ENCODE data around the gene PSME2. TPM values are rescaled to one million over a fixed set of nuclear protein-coding genes. Genes with fewer than 3 reads are reported as not detected.

PSME2 gene
- total and polyA plus RNA-seq, 7 donors: 30.1 to 179 (median 76.4) TPM

DNA sequence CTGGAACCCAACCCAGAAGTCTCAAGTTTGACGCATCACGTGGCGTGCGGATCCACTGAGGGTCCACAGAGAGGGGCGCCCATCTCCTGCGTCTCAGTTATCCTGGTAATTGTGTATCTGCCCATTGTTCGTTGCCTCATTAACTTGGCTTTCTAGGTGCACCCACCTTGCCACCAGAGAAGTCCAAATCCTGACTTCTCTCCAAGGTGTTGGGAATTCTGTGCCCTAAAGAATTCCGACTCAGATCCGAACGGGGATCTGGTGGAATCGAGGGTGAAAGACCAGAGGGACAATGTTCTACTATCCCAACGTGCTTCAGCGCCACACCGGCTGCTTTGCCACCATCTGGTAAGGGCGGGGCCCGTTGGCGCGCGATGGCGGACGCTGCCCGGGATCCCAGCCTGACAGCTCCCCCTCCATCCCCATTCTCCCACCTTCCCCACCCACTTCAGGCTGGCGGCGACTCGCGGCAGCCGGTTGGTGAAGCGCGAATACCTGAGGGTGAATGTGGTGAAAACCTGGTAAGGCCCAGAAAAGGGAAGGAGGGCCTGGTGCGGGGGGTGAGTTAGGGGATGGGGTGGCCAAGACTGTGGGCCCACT, 26.0 kb upstream of the PSME2 start:
- Histone ChIP-seq H3K36me3 (ENCODE audit: insufficient read depth in 1 of 2, low read depth in 1 of 2) (peaks cover 0 to 16% of the 10 kb centered on the region in 2 donors), H3K27ac (no peak overlapping the region), H3K4me1 (peaks cover 11% of the 10 kb centered on the region), H3K9me3 (no peaks in the 10 kb centered on the region), H3K4me3 (peak overlapping the region; percentile 40), H3K27me3 (ENCODE audit: insufficient read depth in 3 of 3, low read length in 2 of 3) (peaks cover 0 to 36% (median 0%) of the 10 kb centered on the region in 3 donors)
- WGBS, 3 donors: 20 to 27% (median 23%) methylated on average over 30 of the region's 30 CpGs
- intact Hi-C loops (cut with DNase I): no loop called here
- ATAC-seq (peak; percentile 2 to 37 (median 22)), DNase-seq (peak in 1 of 2 donors; percentile 46)
- TF ChIP-seq, protein P1, sequence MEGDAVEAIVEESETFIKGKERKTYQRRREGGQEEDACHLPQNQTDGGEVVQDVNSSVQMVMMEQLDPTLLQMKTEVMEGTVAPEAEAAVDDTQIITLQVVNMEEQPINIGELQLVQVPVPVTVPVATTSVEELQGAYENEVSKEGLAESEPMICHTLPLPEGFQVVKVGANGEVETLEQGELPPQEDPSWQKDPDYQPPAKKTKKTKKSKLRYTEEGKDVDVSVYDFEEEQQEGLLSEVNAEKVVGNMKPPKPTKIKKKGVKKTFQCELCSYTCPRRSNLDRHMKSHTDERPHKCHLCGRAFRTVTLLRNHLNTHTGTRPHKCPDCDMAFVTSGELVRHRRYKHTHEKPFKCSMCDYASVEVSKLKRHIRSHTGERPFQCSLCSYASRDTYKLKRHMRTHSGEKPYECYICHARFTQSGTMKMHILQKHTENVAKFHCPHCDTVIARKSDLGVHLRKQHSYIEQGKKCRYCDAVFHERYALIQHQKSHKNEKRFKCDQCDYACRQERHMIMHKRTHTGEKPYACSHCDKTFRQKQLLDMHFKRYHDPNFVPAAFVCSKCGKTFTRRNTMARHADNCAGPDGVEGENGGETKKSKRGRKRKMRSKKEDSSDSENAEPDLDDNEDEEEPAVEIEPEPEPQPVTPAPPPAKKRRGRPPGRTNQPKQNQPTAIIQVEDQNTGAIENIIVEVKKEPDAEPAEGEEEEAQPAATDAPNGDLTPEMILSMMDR (IDR thresholded peaks at IDR 0.05): no peak

- Histone ChIP-seq H3K9me3 (no peaks in the 10 kb centered on the region), H3K4me3 (peak within 1 kb of the TSS; percentile 40), H3K36me3 (ENCODE audit: insufficient read depth in 1 of 2, low read depth in 1 of 2) (peaks cover 3 to 16% of the 10 kb centered on the region in 2 donors), H3K27me3 (ENCODE audit: insufficient read depth in 3 of 3, low read length in 2 of 3) (peaks cover 0 to 36% (median 0%) of the 10 kb centered on the region in 3 donors), H3K4me1 (peaks cover 11% of the 10 kb centered on the region), H3K27ac (no peak within 1 kb of the TSS)
- intact Hi-C loops (cut with DNase I): no loop called here
- 7 to 11% (median 11%) methylated on average over 62 to 63 of the region's 63 CpGs for WGBS, 3 donors
- DNase-seq (peak; percentile 57 to 79), ATAC-seq (peak; percentile 37 to 69 (median 65))
- TF ChIP-seq, protein P1 (IDR thresholded peaks at IDR 0.05): no peak
Measured at GRCh38 chr14:24171422-24172260, 25.2 kb upstream of the PSME2 start, which contains the start of gene REC8. Gene REC8, plus strand, starts transcription at chr14:24172080. Its CDS starts 473 bp downstream, at chr14:24172553.

DNA sequence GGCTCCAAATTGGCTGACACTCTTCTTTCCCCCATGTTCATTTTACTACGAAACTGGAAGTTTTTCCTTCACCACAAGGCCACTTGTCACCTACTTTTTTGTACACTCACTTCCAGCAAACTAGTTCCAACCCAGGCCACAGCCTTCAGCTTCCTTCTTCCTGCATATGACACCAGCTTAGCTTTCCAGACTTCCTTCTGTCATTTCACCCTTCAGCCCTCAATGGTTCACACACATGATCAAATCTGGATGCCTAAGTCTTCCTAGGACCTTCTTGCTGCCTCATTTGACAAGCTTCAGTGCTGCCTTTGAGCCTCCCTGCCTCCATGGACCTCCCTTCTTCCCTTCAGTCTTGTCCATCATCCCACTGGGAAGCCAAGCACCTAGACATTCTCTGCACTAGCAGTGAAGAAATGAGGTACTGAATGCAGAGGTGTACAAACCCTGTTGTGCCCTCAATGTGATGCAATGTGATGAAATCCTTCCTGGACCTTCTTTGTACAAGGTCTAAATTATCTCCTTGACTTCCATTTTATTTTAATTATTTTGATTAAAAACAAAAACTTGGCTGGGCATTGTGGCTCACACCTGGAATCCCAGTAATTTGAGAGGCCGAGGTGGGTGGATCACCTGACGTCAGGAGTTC, 21.2 kb upstream of the PSME2 start:
- H3K4me3 ChIP-seq: no peak overlapping the region
- peaks cover 0 to 32% (median 0%) of the 10 kb centered on the region in 3 donors for H3K27me3 ChIP-seq (ENCODE audit: insufficient read depth in 3 of 3, low read length in 2 of 3)
- peaks cover 13 to 50% of the 10 kb centered on the region in 2 donors for H3K36me3 ChIP-seq (ENCODE audit: insufficient read depth in 1 of 2, low read depth in 1 of 2)
- TF ChIP-seq, protein P1 (IDR thresholded peaks at IDR 0.05): no peak
- no peaks in the 10 kb centered on the region for H3K9me3 ChIP-seq
- ATAC-seq: no peak
- intact Hi-C loops (cut with DNase I): no loop called here
- H3K27ac ChIP-seq: no peak overlapping the region
- 85 to 95% (median 88%) methylated on average over 3 of the region's 3 CpGs for WGBS, 3 donors
- DNase-seq: no peak
- peaks cover 12% of the 10 kb centered on the region for H3K4me1 ChIP-seq

DNA sequence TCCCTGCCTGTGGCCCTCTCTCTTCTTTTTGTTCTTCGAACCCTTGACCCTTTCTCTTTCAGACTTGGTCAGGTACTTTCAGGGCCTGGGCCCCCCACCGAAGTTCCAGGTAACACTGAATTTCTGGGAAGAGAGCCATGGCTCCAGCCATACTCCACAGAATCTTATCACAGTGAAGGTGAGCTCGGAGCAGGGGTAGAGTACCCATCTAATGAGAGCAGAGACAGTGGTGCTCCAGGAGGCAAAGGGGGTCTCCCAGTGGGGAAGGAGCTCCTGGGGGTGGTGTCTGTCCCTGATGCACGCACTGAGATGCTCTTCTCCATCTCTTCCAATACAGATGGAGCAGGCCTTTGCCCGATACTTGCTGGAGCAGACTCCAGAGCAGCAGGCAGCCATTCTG, 19.4 kb upstream of the PSME2 start:
- H3K27ac ChIP-seq: no peak overlapping the region
- no peaks in the 10 kb centered on the region for H3K9me3 ChIP-seq
- no peak for DNase-seq
- no peak overlapping the region for H3K4me3 ChIP-seq
- H3K27me3 ChIP-seq (ENCODE audit: insufficient read depth in 3 of 3, low read length in 2 of 3): peaks cover 0 to 14% (median 0%) of the 10 kb centered on the region in 3 donors
- TF ChIP-seq, protein P1 (IDR thresholded peaks at IDR 0.05): no peak
- WGBS, 3 donors: 87 to 96% (median 93%) methylated on average over 5 of the region's 5 CpGs
- peaks cover 16% of the 10 kb centered on the region for H3K4me1 ChIP-seq
- H3K36me3 ChIP-seq (ENCODE audit: insufficient read depth in 1 of 2, low read depth in 1 of 2): peaks cover 13 to 52% of the 10 kb centered on the region in 2 donors
- ATAC-seq: no peak
- intact Hi-C loops (cut with DNase I): no loop called here
